Measurements from ENCODE around the gene RARB. TPM values are rescaled to one million over a fixed set of nuclear protein-coding genes. Genes with fewer than 3 reads are reported as not detected.

Gene RARB
- total RNA-seq, 1 experiment from 2014 or later = 7.1 TPM

DNA sequence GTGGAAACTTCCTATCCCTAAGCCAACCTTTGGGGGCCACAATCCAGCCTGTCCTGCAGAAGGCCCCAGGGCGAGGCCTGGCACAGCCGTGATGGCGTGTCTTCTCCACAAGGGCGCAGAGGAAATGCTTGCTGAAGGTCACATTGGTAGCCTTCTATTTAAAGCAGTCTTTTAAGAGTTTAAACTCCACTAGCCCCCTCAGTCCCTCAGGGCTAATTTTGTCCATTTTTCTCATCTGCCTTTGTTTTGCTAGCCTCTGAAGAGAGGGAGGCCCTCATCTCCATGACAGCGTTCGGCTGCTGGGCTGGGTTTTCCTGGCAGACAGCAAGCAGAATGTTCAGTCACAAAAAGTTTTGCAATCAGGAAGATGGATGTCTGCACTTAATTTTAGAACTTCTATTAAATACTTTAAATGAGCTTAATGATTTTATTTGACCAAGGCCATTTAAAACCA is 40.8 kb downstream of the RARB start:
- DNase-seq (ENCODE audit: extremely low read depth, low read depth) = no peak

DNA sequence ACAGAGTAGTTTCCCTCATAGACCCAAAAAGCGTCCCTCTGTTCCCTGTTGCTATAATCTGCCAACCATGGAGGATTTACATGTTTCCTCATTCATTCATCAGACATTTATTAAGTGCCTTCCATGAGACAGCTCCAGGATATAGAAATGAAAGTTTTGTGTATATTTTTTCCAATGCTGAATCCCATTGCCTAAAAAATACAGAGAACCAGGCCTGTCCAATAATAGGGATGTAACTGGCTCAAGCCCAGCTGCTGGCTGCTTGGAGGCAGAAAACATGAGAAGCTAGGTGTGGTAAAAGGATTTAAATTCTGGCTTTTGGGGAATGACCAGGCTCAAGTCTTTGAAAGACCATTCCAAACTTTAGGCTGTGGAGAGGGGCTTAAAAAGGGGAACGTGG is 41.5 kb downstream of the RARB start:
- DNase-seq (ENCODE audit: extremely low read depth, low read depth) = no peak

DNA sequence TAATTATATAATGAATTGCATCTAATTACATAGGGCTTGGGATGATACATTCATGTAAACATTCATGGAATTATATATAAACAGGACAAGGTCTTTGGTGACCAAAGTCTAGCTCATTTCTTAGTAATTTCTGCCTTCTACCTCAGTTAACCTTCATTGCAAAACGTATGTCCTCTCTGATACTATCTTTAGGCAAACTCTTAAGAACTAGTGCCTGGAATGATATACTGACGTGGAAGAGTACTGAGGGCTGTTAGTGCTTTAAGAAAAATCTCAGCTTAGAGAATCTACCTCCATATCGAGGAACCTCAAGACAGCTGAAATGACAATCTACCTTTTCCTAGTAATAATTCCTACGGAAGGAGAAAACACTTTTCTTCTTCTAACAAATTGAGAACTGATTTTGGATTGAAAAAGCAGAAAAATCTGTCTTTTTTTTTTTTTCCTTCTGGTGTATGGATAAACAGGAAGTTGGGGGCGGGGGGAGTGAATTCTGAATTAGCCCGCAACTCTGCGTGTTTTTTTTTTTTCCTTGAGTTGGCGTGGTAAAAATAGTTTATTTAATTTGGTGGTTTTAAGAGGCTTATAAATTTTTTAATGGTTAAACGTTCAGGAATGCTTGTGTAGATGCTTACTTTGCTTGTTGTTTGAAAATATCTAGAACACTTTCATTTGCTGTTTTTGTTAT is 43.2 kb downstream of the RARB start:
- no peak for DNase-seq (ENCODE audit: extremely low read depth, low read depth)

DNA sequence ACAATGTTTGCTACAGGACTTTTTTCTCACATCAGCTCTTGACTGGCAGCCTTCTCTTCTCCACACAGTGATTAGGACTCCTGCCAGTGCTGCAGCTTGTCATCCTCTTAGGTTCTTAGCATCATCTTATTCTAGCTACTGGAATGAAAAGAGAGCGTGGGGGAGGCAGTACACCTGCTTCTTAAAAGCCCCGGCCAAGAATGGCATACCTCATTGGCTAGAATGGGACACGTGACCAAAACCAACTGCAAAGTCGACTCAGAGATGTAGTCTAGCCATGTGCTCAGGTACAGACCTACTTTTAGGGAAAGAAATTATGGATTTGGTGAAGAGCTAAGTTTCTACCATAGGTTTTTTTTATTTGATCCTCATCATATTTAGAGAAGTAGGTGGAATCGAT is 44.1 kb downstream of the RARB start:
- DNase-seq (ENCODE audit: extremely low read depth, low read depth) = no peak

DNA sequence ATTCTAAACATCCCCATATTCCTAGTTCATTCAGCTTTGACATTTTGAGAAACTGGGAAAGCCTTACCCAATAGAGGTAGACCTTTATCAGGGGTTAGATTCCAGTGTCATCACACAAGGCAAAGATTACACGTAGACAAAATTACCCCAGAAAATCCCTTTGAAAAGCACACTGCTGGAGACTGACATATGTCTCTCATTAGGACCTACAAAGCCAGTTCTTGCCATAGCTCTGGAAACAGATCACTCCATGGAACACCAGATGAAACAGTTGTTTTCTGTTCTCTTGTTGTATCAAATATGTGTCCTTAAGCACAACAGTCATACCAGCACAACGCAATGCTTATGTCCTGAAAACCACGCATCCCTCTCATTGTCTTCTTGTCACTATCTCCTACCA is 44.7 kb downstream of the RARB start:
- DNase-seq (ENCODE audit: extremely low read depth, low read depth) = no peak

DNA sequence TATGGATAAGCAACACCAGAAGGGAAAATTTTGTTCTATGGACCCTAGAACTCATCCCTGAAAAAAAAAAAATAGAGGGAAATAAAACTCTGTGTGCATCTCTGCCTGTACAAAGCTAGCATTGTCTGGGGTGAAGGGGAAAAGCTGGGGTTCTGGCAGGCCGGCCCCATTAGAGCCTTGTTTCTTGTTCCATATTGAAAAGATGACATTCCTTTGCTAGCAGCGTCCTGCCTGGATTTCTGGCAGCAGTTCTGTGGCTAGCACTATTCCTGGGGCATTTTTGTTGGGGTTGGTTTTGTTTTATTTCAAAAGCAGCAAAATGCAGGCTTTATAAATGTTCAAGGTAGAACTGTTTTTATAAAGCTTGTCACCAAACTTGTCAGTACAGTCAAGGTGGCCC is 45.2 kb downstream of the RARB start:
- DNase-seq (ENCODE audit: extremely low read depth, low read depth) = no peak

DNA sequence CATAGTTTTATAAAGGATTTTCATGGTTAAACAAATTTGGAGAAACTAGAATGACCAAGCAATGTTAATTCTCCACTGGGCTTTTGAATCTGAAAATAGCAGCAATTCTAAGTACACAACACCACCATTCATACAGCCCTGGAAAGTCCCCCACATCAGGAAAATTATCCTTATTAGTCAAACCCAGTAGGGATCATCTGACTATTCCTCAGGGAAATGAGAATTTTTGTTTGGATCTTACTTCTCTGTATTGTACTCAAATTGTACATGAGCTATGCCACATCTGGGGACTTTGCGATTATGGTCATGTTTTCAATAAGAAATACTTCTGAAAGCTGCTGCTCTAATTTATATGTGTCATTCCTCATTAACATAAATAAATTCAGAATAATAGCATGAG is 46.0 kb downstream of the RARB start:
- DNase-seq (ENCODE audit: extremely low read depth, low read depth) = no peak

DNA sequence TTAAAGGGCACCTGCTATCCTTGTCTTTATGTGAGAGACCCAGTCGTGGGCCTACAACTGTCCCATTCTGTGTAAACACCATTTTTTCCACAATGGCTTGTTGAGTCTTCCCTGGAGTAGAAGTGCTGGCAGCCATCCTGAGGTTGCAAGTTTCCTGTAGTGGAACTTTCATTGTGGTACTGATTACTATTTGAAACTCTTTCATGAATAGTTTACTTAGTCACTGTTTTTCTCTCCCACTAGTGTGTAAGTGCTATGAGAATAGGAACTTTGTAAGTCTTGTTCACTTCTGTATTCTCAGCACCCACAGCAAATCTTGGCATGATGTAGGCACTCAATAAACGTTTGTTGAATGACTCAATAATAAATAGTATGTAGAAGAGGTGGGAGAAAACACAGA is 48.6 kb downstream of the RARB start:
- DNase-seq (ENCODE audit: extremely low read depth, low read depth) = no peak

DNA sequence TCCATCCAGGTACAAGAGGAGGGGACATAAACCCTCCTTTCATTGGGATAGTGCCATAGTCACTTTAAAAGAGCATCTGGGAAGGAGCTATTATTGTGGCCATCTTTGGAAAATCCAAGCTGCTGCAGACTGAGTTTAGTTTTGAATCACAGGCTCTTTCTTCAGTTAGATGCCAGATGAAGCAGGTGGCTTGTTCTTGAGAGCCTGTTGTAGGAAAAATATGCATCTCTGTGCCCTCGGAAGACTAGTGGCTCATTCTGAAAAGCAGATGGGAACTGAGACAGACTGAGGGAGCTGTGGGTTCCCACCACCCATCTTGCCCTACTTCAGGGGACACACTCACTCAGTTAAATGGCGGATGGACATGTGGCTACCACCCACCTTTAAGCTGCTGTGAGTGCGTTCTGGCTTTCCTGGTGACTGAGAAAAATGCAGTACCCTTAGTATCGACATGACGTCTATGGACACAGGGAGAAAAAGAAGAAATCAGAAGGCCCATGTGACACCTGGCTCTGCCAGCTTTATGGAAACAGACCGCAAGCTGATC is 50.2 kb downstream of the RARB start:
- no peak for DNase-seq (ENCODE audit: extremely low read depth, low read depth)

DNA sequence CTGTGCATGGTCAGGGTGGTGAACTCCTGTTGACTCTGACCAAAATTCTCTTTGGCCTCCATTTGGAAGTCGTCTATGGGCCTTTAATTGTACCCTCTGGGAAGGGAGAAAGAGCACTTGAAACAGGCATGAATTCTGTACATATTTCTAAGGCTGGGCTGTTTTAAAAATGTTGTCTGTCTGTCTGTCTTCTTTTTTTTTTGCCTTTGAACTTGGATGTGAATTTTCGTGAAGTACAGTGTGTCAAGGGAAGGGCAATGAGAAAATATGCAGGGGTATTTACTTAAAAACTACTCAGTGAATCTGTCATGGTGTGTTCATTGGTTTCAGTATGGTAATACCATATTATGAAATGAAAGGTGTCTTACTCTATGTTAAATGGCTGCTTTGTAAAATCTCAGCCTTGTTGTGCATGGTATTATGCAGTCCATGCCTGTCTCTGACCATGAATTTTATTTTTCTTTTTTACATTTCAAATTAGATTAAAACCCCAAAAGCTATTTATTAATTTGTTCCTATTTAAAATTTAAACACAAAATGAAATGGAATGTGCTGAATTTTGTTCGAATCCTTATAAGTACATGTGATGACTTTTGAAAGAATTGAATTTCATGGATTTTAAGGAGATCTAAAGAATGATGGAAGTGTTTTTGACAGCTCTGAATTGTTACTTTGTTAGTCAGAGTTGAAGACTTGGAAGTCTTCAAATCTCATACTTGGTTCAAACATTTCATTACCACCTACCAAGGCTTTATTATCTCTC is 51.1 kb downstream of the RARB start:
- no peak for DNase-seq (ENCODE audit: extremely low read depth, low read depth)

DNA sequence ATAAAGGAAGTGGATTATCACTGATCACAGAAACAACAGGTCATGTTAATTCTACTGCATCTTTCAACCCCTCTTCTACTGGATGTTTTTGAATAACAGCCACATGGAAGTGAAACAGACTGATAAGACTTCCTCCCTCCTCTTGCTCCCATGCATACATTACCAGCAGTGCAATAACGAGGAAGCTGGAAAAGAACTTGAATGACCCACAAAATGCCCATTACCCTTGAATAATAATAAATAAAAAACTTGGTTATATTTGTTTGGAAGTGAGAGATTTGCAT is 51.6 kb downstream of the RARB start:
- no peak for DNase-seq (ENCODE audit: extremely low read depth, low read depth)

DNA sequence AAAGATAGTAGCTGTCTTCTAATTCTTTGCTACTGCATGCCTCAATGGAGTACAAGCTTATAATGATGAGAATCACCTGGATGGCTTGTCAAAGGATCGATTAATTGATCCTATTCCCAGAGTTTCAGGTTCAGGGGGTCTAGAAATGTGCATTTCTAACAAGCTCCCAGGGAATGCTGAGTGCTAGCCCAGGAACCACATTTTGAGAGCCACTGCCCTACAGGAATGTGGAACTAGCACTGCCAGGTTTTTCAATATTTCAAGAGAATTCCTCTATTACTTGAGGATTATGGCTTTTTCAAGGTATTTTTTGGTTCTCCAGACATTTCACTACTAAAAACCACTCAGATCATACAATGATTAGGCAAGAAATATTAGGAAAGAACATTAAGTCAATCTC is 52.7 kb downstream of the RARB start:
- no peak for DNase-seq (ENCODE audit: extremely low read depth, low read depth)

DNA sequence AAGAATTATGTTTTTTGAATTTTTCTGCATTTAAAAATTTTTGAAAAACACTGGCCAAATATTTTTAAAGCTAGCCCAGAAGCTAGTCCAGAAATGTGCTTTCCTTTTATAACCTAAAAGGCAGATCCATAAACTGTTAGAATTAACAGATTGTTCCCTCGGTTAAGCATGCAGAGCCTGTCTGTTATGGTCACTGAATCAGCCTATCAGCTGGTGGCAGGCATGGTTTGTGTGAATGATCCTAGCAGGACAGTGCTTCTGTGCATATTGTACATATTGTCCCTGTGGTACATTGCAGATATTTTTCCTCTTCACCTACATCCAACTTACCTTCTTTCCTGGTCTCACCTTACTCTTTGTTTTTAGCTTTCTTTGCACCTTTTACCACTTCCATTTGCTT is 53.3 kb downstream of the RARB start:
- DNase-seq (ENCODE audit: extremely low read depth, low read depth) = no peak

DNA sequence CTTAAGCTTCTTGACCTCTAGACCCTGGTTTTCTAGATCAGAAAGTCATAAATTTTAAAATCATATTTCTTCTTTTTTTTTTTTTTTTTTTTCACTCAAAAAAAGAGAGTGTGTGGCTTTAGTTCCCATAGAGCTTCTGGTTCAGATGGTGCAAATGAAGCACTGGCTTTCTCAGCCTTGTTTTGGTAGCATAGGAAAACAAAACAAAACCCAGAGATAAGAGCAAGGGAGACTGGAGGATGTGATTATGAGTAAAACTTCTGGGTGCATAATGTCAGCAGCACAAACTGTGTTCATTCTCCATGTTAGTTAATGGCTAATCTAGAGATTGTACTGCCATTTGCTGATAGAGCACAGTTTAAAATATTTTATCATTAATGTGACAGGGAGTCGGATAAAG is 55.4 kb downstream of the RARB start:
- no peak for DNase-seq (ENCODE audit: extremely low read depth, low read depth)

DNA sequence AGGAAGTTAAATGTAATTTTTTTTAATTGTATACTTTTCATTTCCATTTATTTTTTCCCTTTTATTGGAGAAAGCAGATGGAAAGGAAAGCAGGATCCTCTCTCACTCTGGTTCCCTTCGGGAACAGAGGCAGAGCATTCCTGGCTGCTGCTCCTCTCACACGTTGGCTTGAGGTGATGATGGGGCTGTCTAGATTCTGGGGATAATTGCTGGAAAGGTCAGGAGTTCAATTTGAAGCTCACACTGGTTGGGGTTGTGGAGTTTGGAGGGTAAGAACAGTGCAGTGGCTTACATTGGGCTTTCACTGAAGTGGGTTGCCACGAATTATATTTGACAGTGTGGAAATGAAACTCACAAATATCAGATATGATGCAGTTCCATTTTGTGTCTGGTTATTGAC is 57.6 kb downstream of the RARB start:
- no peak for DNase-seq (ENCODE audit: extremely low read depth, low read depth)

DNA sequence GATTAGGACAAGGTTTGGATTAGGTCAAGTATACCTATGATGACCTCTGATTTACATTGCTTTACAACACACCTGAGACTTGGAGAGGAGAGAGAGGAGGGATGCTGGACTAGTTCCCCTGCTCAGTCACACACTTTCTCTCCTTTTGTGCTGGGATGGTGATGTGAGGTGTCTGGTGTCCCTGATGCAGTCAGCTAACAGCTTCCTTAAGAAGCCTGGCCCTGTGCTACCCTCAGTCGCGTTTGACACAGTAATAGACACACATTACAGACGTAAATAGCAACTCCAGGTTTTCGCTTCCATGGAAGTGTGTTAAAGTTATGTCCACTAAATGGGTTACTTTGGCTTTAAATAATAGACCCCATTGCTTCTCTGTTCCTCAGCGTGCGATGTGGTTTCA is 58.9 kb downstream of the RARB start:
- no peak for DNase-seq (ENCODE audit: extremely low read depth, low read depth)

DNA sequence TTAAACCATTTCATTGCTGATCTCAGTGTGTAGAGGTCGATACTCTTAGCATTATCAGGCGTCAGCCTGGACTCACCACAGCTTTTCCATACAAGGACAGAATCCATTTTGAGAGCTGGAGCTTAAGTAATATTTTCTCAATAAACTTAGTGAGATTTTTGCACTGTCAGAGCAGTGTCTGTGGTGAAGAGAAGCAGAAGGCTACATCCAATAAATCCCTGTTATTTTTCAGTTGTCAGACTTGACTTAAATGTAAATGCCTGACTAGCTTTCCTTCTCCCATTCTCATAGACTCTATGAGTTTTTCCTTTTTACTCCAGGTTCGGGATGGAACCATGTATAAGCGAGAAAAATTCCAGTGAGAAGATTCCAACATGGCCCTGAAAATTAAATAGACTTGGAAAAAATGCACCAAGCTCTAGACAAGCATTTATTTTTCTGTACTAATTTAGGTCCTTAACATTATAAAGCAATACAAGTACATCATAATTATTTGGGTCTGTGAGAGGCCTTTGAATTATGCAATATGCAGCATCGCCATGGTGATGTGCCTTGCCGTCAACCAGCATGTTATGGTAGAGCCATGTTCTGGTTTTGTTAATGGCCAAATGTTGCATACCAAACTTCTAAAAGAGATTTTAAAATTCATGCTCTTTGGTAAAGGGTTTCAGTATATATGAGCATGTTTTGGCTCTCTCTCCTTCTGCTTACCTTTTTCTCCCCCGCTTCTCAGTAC is 62.0 kb downstream of the RARB start:
- DNase-seq (ENCODE audit: extremely low read depth, low read depth) = no peak

DNA sequence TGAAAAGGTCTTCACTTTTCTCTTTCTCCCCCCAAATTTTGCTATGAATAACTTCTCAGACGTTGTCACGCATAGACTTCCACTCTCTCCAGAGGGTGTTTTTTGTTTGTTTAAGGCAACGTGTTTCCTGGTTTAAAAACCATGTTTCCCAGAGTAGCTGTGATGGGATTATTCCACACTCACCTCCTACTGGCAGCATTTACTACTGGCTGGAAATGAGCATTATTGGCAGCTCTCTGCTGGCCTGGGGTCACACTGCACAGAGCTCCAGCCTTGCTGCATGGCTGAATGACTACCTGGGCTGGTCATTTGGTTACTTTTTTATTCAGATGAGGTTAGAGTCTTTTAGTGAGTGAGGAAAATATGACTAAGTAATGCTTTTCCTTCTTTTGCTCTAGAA is 65.2 kb downstream of the RARB start:
- DNase-seq (ENCODE audit: extremely low read depth, low read depth) = no peak

DNA sequence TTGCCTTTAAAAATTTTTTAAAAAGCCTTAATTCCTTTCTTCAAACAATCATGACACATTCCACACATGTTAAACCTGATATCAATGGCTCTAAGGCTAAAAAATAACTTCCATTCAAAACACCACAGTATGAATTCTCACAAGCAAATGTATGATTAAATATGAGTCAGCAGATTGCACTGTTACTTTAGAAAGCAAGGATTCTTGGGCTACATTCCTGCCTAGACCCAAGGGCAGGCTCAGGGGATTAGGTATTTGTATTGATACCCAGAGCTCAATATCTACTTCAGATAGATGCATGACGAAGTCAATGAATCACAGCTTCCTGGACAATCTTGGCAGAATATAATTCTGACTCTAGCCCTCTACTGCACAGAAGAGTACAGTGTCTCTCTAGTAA is 65.7 kb downstream of the RARB start:
- no peak for DNase-seq (ENCODE audit: extremely low read depth, low read depth)

DNA sequence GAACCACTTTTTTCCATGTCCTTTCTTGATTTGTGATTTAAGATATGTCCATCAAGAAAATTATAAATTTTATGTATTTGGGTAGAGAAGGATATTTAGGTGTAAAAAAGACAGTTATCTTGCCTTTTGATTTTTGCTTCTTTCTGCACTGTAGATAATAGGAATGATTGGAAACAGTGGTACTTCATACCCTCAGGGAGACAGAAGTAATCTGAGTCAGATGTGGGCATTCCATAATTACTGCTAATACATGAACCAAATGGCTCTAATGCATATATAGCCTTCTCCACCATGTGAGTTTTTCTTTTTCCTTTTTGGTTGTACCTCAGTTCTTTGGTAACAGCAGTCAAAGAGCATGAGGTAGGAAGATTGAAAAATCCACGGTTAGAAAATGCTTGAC is 67.2 kb downstream of the RARB start:
- DNase-seq (ENCODE audit: extremely low read depth, low read depth) = no peak

DNA sequence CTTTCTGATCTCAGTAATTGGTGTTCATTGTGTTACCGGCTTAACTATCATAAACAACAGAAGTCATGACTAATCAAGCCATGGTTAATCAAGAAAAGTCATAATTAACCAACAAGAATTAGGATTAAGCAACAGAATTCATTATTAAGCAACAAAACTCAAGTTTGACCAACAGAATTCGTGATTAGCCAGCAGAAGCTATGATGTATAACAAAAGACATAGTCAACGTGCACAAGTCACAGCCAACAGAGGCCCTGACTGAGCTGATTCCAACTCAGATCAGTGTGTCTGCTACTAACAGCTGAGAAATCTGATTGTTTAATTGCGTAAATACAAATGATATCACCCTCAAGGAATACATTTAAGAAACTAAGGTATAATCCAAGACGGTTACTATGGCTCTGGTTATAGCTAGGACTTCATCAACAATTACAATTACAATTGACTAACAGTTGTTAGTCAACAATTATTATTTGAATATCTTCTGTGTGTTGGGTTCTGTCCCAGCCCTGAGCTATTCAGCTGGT is 67.7 kb downstream of the RARB start:
- no peak for DNase-seq (ENCODE audit: extremely low read depth, low read depth)

DNA sequence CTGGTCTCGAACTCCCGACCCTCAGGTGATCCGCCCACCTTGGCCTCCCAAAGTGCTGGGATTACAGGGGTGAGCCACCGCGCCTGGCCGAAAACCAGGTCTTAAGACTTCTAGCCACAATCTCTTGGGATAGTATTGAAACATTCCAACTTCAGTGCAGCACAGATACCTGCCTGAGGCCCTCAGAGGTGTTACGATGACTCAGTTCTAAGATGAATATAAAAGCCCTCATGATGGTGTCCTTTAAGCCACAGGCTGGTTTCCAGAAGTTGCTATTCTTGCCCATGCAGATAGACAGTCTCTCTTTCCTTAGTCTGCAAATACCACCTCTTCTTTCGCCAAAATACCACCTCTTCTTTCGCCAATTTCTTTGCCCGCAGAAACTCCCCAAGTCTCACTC is 69.0 kb downstream of the RARB start:
- DNase-seq (ENCODE audit: extremely low read depth, low read depth) = no peak

All from NCI-H460 (cell line).